CD4-positive, alpha-beta T cell (primary cell): Measurements from ENCODE around the gene PCSK1. TPM values are rescaled to one million over a fixed set of nuclear protein-coding genes. Genes with fewer than 3 reads are reported as not detected.

Experiments used
- ATAC-seq: fragments of 200-7000 bp; cut with Tn5 transposase; one replicate; pipeline ENCODE4 v1.10.0; 2022; ENCODE audit warnings: mild to moderate bottlenecking; ENCODE audit not compliant: poor library complexity
- CTCF ChIA-PET: fragments of 350-600 bp; sonication (Branson Sonifier 250); formaldehyde crosslinking; loops from one replicate; lab custom pipeline; 2021; ENCODE audit warnings: antibody characterized with exemption, inconsistent platforms; lab: Charles Lee
- POLR2A ChIA-PET: fragments of 350-600 bp; sonication (Branson Sonifier 250); formaldehyde crosslinking; loops from one replicate; lab custom pipeline; 2021; ENCODE audit warnings: antibody characterized with exemption, inconsistent platforms; lab: Charles Lee
- DNase-seq, 14 experiments: peaks; one replicate each; pipeline ENCODE4 v3.0.0-alpha.2; 2013 to 2020; ENCODE audit warnings: mixed read lengths in 2 of 14
- H3K27ac ChIP-seq, 2 donors: one replicate each; pipeline versions ENCODE4 v1.5.1 to v1.7.0; 2013; ENCODE audit warnings: low read length in 2 of 2, low read depth in 1 of 2, mild to moderate bottlenecking in 1 of 2
- H3K27me3 ChIP-seq, 2 experiments: 1 replicate in 1 of 2; 2 replicates in 1 of 2; pipeline versions ENCODE4 v1.6.1 to v1.7.0; 2013; ENCODE audit warnings: low read length in 2 of 2, control low read depth in 1 of 2, mild to moderate bottlenecking in 1 of 2, moderate library complexity in 1 of 2; ENCODE audit not compliant: insufficient read depth in 2 of 2, control insufficient read depth in 1 of 2
- H3K36me3 ChIP-seq: one replicate; pipeline ENCODE4 v1.6.1; 2013; ENCODE audit warnings: low read length, control low read depth; ENCODE audit not compliant: insufficient read depth
- H3K4me1 ChIP-seq: one replicate; pipeline ENCODE4 v1.6.1; 2013; ENCODE audit warnings: low read length, control low read depth; ENCODE audit not compliant: insufficient read depth
- H3K4me3 ChIP-seq: one replicate; pipeline ENCODE4 v1.5.1; 2013; ENCODE audit warnings: mild to moderate bottlenecking, low read length, moderate library complexity
- H3K9me3 ChIP-seq, 2 experiments: 1 replicate in 1 of 2; 2 replicates in 1 of 2; pipeline versions ENCODE4 v1.6.1 to v1.7.0; 2013; ENCODE audit warnings: low read length in 2 of 2, mild to moderate bottlenecking in 2 of 2, control low read depth in 1 of 2, moderate library complexity in 1 of 2; ENCODE audit not compliant: control insufficient read depth in 1 of 2, insufficient read depth in 1 of 2
- H3K27ac Mint-ChIP-seq: one replicate; pipeline ENCODE4 v1.8.0; 2020; ENCODE audit warnings: mixed read lengths
- H3K27me3 Mint-ChIP-seq: one replicate; pipeline ENCODE4 v1.8.0; 2021; ENCODE audit warnings: mixed read lengths
- H3K36me3 Mint-ChIP-seq: one replicate; pipeline ENCODE4 v1.8.0; 2021; ENCODE audit warnings: low read depth, mixed read lengths
- H3K4me1 Mint-ChIP-seq: one replicate; pipeline ENCODE4 v1.8.0; 2021; ENCODE audit warnings: low read depth, mixed read lengths
- H3K4me3 Mint-ChIP-seq: one replicate; pipeline ENCODE4 v1.8.0; 2020; ENCODE audit warnings: mild to moderate bottlenecking, mixed read lengths
- H3K9me3 Mint-ChIP-seq: one replicate; pipeline ENCODE4 v1.8.0; 2020; ENCODE audit warnings: mixed read lengths
- CTCF ChIP-seq: fragments of 200-600 bp; IDR thresholded peaks from one replicate; pipeline ENCODE4 v1.8.0; 2022; ENCODE audit warnings: antibody characterized with exemption, mild to moderate bottlenecking
- intact Hi-C, 2 experiments: fragments of 100-400 bp; cut with DNase I in 1 of 2; cut with micrococcal nuclease in 1 of 2; formaldehyde crosslinking; loops; one replicate each; pipeline versions ENCODE4 v1.15.1 to v1.9.0; 2023 to 2025; cut with DNase I, micrococcal nuclease
- total RNA-seq, 174 experiments: library from RNA in 2 of 174; stranded (reverse) in 2 of 174; gene quantifications; one replicate each; pipeline ENCODE4 v1.2.3 and lab custom pipeline; 2021 to 2026

The PCSK1 gene
- total RNA-seq, 2 experiments from 2014 or later, result not detected

- H3K36me3 Mint-ChIP-seq, result no peaks in the 10 kb centered on the region
- H3K27me3 Mint-ChIP-seq, result no peaks in the 10 kb centered on the region
- ChIA-PET CTCF (no interaction called here), POLR2A (no interaction called here)
- Histone ChIP-seq H3K27me3 (peaks cover 3 to 7% of the 10 kb centered on the region in 2 experiments), H3K4me1 (peaks cover 4% of the 10 kb centered on the region), H3K4me3 (no peak overlapping the region), H3K27ac (no peak overlapping the region), H3K36me3 (no peaks in the 10 kb centered on the region), H3K9me3 (no peaks in the 10 kb centered on the region)
- no peak overlapping the region for H3K4me3 Mint-ChIP-seq
- peaks cover 5% of the 10 kb centered on the region for H3K4me1 Mint-ChIP-seq
- DNase-seq (no peak), ATAC-seq (no peak)
- no peak overlapping the region for H3K27ac Mint-ChIP-seq
- intact Hi-C loops, result no loop called here
- TF ChIP-seq CTCF, result no peak
- H3K9me3 Mint-ChIP-seq, result no peaks in the 10 kb centered on the region
These were observed 82.4 kb downstream of the PCSK1 start for GRCh38 chr5:96350678-96351077.

DNA sequence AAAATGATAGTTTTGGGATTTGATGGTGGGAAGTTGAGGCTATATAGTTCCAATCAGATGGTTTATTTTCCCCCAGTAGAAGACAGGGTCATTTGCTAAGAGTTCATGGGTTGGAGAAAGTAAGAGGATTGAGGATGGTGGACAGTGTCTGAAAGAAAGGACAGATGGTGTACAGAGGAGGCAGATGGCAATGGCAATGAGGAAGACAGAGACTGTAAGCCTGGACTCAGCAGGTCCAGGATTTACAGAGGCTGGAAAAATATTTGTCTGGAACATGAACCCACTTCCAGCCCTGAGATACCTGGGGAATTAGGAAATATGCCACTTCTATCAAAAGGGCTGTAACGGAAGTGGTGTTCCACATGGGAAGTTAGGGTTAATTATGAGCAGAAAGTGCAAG, 84.5 kb downstream of the PCSK1 start:
- H3K9me3 Mint-ChIP-seq, result no peaks in the 10 kb centered on the region
- H3K27me3 Mint-ChIP-seq, result no peaks in the 10 kb centered on the region
- no peak overlapping the region for H3K4me3 ChIP-seq
- H3K4me1 Mint-ChIP-seq, result peaks cover 17% of the 10 kb centered on the region
- no peak for ATAC-seq
- H3K36me3 ChIP-seq, result no peaks in the 10 kb centered on the region
- CTCF ChIA-PET, result no interaction called here
- H3K9me3 ChIP-seq, result no peaks in the 10 kb centered on the region
- no peak overlapping the region for H3K27ac Mint-ChIP-seq
- intact Hi-C loops, result loop anchor here (10.0 kb wide), 3 partner anchors 376 to 816 kb away; no protein-coding TSS in a partner anchor
- TF ChIP-seq CTCF, result no peak
- H3K27me3 ChIP-seq, result peaks cover 3 to 7% of the 10 kb centered on the region in 2 experiments
- POLR2A ChIA-PET, result no interaction called here
- no peaks in the 10 kb centered on the region for H3K36me3 Mint-ChIP-seq
- DNase-seq, result no peak
- H3K27ac ChIP-seq, result no peak overlapping the region
- H3K4me1 ChIP-seq, result peaks cover 14% of the 10 kb centered on the region
- no peak overlapping the region for H3K4me3 Mint-ChIP-seq

DNA sequence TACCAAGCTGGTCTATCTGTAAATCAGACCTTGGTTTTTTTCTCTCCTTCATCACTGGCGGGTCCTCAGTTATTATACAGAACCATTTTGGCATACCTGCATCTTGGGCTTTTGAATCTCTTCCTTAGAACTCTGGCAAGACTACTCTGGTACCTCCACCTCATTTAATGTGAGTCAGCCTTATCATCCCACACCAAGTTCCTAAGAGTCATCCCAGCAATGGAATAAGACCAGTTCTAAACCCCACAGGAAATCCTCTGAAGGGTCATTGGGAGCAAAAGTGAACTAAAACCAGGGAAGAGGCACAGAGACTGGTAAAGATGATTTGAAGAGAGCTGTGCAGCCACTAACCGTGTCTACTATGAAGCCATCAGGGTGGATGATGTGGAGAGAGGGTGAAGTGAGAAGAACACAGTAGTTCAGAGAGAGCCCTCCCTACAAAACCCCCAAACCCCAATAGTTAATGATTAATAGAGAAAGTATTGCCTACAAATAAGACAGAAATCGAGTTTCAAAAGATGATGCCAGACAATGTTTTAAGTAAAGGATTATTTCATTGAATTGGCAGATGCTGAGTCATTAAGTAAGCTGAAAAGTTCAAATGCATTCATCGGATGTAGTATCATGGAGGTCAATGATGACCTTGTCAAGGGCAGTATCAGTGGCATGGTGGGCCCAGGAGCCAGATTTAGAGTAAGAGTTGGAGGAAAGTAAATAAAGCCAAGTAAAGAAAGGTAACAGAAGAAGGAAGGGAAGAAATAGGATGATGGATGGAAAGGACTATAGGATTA, 85.4 kb downstream of the PCSK1 start:
- Mint-ChIP-seq H3K27ac (no peak overlapping the region), H3K36me3 (no peaks in the 10 kb centered on the region), H3K4me3 (no peak overlapping the region), H3K4me1 (peaks cover 17% of the 10 kb centered on the region), H3K27me3 (peaks cover under 1% of the 10 kb centered on the region), H3K9me3 (no peaks in the 10 kb centered on the region)
- ATAC-seq (no peak), DNase-seq (no peak)
- TF ChIP-seq CTCF, result no peak
- no peak overlapping the region for H3K4me3 ChIP-seq
- peaks cover 14% of the 10 kb centered on the region for H3K4me1 ChIP-seq
- no peaks in the 10 kb centered on the region for H3K36me3 ChIP-seq
- H3K9me3 ChIP-seq, result no peaks in the 10 kb centered on the region
- ChIA-PET CTCF (no interaction called here), POLR2A (no interaction called here)
- peaks cover 6 to 7% of the 10 kb centered on the region in 2 experiments for H3K27me3 ChIP-seq
- intact Hi-C loops, result loop anchor here (10.0 kb wide), 3 partner anchors 377 to 817 kb away; no protein-coding TSS in a partner anchor
- H3K27ac ChIP-seq, result no peak overlapping the region
